COLO829 (cell line): ENCODE results near the gene SCG3.

ENCODE experiments used
- DNase-seq: peaks from one replicate; pipeline ENCODE4 v3.0.0; 2012; ENCODE audit warnings: low spot score

SCG3 gene

GRCh38 chr15:51727141-51727897, 46.0 kb downstream of the SCG3 start:
- no peak for DNase-seq

GRCh38 chr15:51731549-51732267, 50.4 kb downstream of the SCG3 start:
- DNase-seq: no peak

- no peak for DNase-seq
Measured at GRCh38 chr15:51732646-51733045, 51.3 kb downstream of the SCG3 start.

GRCh38 chr15:51735228-51736010, 54.1 kb downstream of the SCG3 start:
- no peak for DNase-seq

- DNase-seq: no peak
Measured at GRCh38 chr15:51736069-51736468, 54.8 kb downstream of the SCG3 start.

- no peak for DNase-seq
Measured at GRCh38 chr15:51736751-51737521, 55.6 kb downstream of the SCG3 start.

- DNase-seq: no peak
Measured at GRCh38 chr15:51737522-51738305, 56.4 kb downstream of the SCG3 start, which contains the start of gene LYSMD2. TSS of gene LYSMD2 (minus strand) at chr15:51737655. CDS start at chr15:51737622, 33 bp downstream.

- no peak for DNase-seq
Measured at GRCh38 chr15:51738553-51738952, 57.2 kb downstream of the SCG3 start.

GRCh38 chr15:51739061-51739712, 57.9 kb downstream of the SCG3 start:
- DNase-seq: no peak

GRCh38 chr15:51749307-51749706, 68.0 kb downstream of the SCG3 start:
- no peak for DNase-seq

GRCh38 chr15:51750186-51750585, 68.9 kb downstream of the SCG3 start:
- no peak for DNase-seq

GRCh38 chr15:51750792-51751696, 69.7 kb downstream of the SCG3 start, which contains the start of gene TMOD2:
TSS of gene TMOD2 (plus strand) at chr15:51751597. CDS start at chr15:51766442, 14,845 bp downstream.
- no peak for DNase-seq

GRCh38 chr15:51751697-51752683, 70.7 kb downstream of the SCG3 start:
- DNase-seq: no peak

- DNase-seq: no peak
Measured at GRCh38 chr15:51752888-51753287, 71.6 kb downstream of the SCG3 start.

GRCh38 chr15:51754267-51754666, 73.0 kb downstream of the SCG3 start:
- no peak for DNase-seq

GRCh38 chr15:51755790-51756189, 74.5 kb downstream of the SCG3 start:
- DNase-seq: no peak

- DNase-seq: no peak
Measured at GRCh38 chr15:51756482-51756881, 75.2 kb downstream of the SCG3 start.

GRCh38 chr15:51757450-51757849, 76.1 kb downstream of the SCG3 start:
- no peak for DNase-seq
